ENCODE measurements around the gene CRAT.

The CRAT gene

GRCh38 chr9:129080298-129080600 is 30.3 kb downstream of the CRAT start:
- no peak for TF ChIP-seq EP300 (IDR thresholded peaks at IDR 0.05; ENCODE audit: borderline replicate concordance)
- no peak for TF ChIP-seq REST (IDR thresholded peaks at IDR 0.05; ENCODE audit: low read depth)
- TF ChIP-seq EGR1 (IDR thresholded peaks at IDR 0.05), result no peak
- TF ChIP-seq YY1 (IDR thresholded peaks at IDR 0.05; ENCODE audit: low read depth), result no peak
- no peak for TF ChIP-seq TEAD4 (IDR thresholded peaks at IDR 0.05)
- TF ChIP-seq RAD21 (IDR thresholded peaks at IDR 0.05; ENCODE audit: low read depth), result no peak
- TF ChIP-seq FOXM1 (IDR thresholded peaks at IDR 0.05; ENCODE audit: borderline replicate concordance, low read depth), result no peak

GRCh38 chr9:129079829-129080228 is 30.8 kb downstream of the CRAT start:
- TF ChIP-seq EGR1 (IDR thresholded peaks at IDR 0.05) (no peak), CEBPB (IDR thresholded peaks at IDR 0.05) (no peak), MAX (IDR thresholded peaks at IDR 0.05) (no peak), FOXM1 (IDR thresholded peaks at IDR 0.05; ENCODE audit: borderline replicate concordance, low read depth) (no peak), REST (IDR thresholded peaks at IDR 0.05; ENCODE audit: low read depth) (no peak), NFIC (IDR thresholded peaks at IDR 0.05) (no peak)

- TF ChIP-seq ZBTB7A (IDR thresholded peaks at IDR 0.05; ENCODE audit: low read depth) (no peak), MAX (IDR thresholded peaks at IDR 0.05) (no peak), FOXM1 (IDR thresholded peaks at IDR 0.05; ENCODE audit: borderline replicate concordance, low read depth) (no peak), CREB1 (IDR thresholded peaks at IDR 0.05; ENCODE audit: low read depth) (no peak), RAD21 (IDR thresholded peaks at IDR 0.05; ENCODE audit: low read depth) (no peak)
These were observed 31.7 kb downstream of the CRAT start for GRCh38 chr9:129078691-129079503.

GRCh38 chr9:129077236-129077635 is 33.4 kb downstream of the CRAT start:
- no peak for TF ChIP-seq EGR1 (IDR thresholded peaks at IDR 0.05)

- TF ChIP-seq FOXM1 (IDR thresholded peaks at IDR 0.05; ENCODE audit: borderline replicate concordance, low read depth) (no peak), NFIC (IDR thresholded peaks at IDR 0.05) (no peak), TAF1 (IDR thresholded peaks at IDR 0.05; ENCODE audit: low read depth) (no peak), CREB1 (IDR thresholded peaks at IDR 0.05; ENCODE audit: low read depth) (no peak)
These were observed 34.0 kb downstream of the CRAT start for GRCh38 chr9:129076640-129077037.

- TF ChIP-seq TEAD4 (IDR thresholded peaks at IDR 0.05) (no peak), CEBPB (IDR thresholded peaks at IDR 0.05) (no peak), MAX (IDR thresholded peaks at IDR 0.05) (no peak), EGR1 (IDR thresholded peaks at IDR 0.05) (no peak), EP300 (IDR thresholded peaks at IDR 0.05; ENCODE audit: borderline replicate concordance) (no peak), YY1 (IDR thresholded peaks at IDR 0.05; ENCODE audit: low read depth) (no peak), ZBTB7A (IDR thresholded peaks at IDR 0.05; ENCODE audit: low read depth) (no peak), TAF1 (IDR thresholded peaks at IDR 0.05; ENCODE audit: low read depth) (no peak), NFIC (IDR thresholded peaks at IDR 0.05) (no peak), CREB1 (IDR thresholded peaks at IDR 0.05; ENCODE audit: low read depth) (no peak), REST (IDR thresholded peaks at IDR 0.05; ENCODE audit: low read depth) (no peak), TCF12 (IDR thresholded peaks at IDR 0.05; ENCODE audit: low read depth) (no peak), RAD21 (IDR thresholded peaks at IDR 0.05; ENCODE audit: low read depth) (no peak), USF1 (IDR thresholded peaks at IDR 0.05) (no peak), FOXM1 (IDR thresholded peaks at IDR 0.05; ENCODE audit: borderline replicate concordance, low read depth) (no peak)
These were observed 34.5 kb downstream of the CRAT start for GRCh38 chr9:129075996-129076639.

Measured in Ishikawa (cell line).